Testis (tissue), 3 donors: Measurements from ENCODE around the gene MEIKIN. TPM values are rescaled to one million over a fixed set of nuclear protein-coding genes. Genes with fewer than 3 reads are reported as not detected.
"Not testable (repeated sequence)": the region's sequence is repeated elsewhere in the genome, so short reads cannot be mapped to it uniquely, and the experiment has no call there.

ENCODE experiments used
- DNase-seq: peaks from one replicate; pipeline ENCODE4 v3.0.0-alpha.2; 2019
- H3K27ac ChIP-seq, 2 donors: fragments of 200-600 bp; sonication (generic); one replicate each; pipeline ENCODE4 v1.5.1; 2019
- H3K27me3 ChIP-seq: fragments of 200-600 bp; sonication (generic); one replicate; pipeline ENCODE4 v1.5.1; 2019
- H3K36me3 ChIP-seq: fragments of 200-600 bp; sonication (generic); one replicate; pipeline ENCODE4 v1.5.1; 2017; ENCODE audit warnings: low read depth; ENCODE audit errors: missing control alignments
- H3K4me1 ChIP-seq: fragments of 200-600 bp; sonication (generic); one replicate; pipeline ENCODE4 v1.5.1; 2019
- H3K4me3 ChIP-seq, 2 donors: fragments of 200-600 bp; sonication (generic); one replicate each; pipeline ENCODE4 v1.5.1; 2017 to 2019
- H3K9me3 ChIP-seq: fragments of 200-600 bp; sonication (generic); one replicate; pipeline ENCODE4 v1.5.1; 2017
- POLR2A ChIP-seq: fragments of 450-650 bp; IDR thresholded peaks from one replicate; pipeline ENCODE4 v1.6.1; 2017; ENCODE audit warnings: antibody characterized with exemption, mild to moderate bottlenecking, moderate library complexity
- WGBS, 2 donors: methylation state at CpG; one replicate each; pipeline ENCODE4 v1.1.5; 2018; 5-methylcytosine and 5-hydroxymethylcytosine counted together
- intact Hi-C: fragments of 100-400 bp; cut with DNase I; formaldehyde crosslinking; loops from one replicate; pipeline ENCODE4 v1.15.1; 2023; ENCODE audit warnings: low total_unique reads
- polyA plus RNA-seq: library from polyadenylated mRNA; stranded (reverse); fragments of 350-450 nt; fragmentation: Illumina TruSeq; extraction: RNeasy Lipid Tissue Mini Kit (QIAGEN cat#74804); gene quantifications from one replicate; pipeline ENCODE4 v1.2.3, GENCODE V29; 2014; ENCODE audit warnings: low read depth, low replicate concordance; ENCODE audit not compliant: insufficient read depth
- total RNA-seq, 2 donors: library from RNA; depleted of rRNA; stranded (reverse); fragments of >200 nt; gene quantifications; one replicate each; pipeline ENCODE4 v1.2.3, GENCODE V29; 2016
- TF ChIP-seq, protein P1 (sequence below), 3 experiments: fragments of 450-650 bp in 2 of 3; fragments of 200-600 bp in 1 of 3; sonication (generic) in 1 of 3; IDR thresholded peaks; one replicate each; pipeline ENCODE4 v1.5.1; 2016 to 2019; ENCODE audit warnings: antibody characterized with exemption in 3 of 3, mild to moderate bottlenecking in 2 of 3, moderate library complexity in 1 of 3

The MEIKIN gene
- total and polyA plus RNA-seq, 3 donors from 2014 or later = 13.6 to 27.0 (median 15.1) TPM

DNA sequence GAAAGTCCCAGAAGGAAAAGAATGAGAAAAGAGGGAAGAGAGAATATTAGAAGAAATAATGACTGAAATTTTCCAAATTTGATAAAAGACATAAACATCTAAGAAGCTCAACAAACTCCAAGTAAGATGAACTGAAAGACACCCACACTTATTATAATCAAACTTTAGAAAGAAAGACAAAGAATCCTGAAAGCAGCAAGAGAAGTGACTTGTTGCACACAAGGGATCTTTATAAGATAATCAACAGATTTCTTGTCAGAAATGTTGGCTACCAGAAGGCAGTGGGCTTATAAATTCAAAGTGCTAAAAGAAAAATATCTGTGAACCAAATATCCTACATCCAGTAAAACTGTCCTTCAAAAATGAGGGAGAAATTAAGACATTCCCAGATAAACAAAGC lies 99.6 kb downstream of the MEIKIN start:
- H3K36me3 ChIP-seq = no peaks in the 10 kb centered on the region
- no peak overlapping the region for H3K4me3 ChIP-seq
- no peak for TF ChIP-seq POLR2A
- TF ChIP-seq, protein P1, sequence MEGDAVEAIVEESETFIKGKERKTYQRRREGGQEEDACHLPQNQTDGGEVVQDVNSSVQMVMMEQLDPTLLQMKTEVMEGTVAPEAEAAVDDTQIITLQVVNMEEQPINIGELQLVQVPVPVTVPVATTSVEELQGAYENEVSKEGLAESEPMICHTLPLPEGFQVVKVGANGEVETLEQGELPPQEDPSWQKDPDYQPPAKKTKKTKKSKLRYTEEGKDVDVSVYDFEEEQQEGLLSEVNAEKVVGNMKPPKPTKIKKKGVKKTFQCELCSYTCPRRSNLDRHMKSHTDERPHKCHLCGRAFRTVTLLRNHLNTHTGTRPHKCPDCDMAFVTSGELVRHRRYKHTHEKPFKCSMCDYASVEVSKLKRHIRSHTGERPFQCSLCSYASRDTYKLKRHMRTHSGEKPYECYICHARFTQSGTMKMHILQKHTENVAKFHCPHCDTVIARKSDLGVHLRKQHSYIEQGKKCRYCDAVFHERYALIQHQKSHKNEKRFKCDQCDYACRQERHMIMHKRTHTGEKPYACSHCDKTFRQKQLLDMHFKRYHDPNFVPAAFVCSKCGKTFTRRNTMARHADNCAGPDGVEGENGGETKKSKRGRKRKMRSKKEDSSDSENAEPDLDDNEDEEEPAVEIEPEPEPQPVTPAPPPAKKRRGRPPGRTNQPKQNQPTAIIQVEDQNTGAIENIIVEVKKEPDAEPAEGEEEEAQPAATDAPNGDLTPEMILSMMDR (IDR thresholded peaks at IDR 0.05) = no peak
- no peak overlapping the region for H3K27ac ChIP-seq
- no peak for DNase-seq
- no peaks in the 10 kb centered on the region for H3K9me3 ChIP-seq
- H3K27me3 ChIP-seq = no peaks in the 10 kb centered on the region
- H3K4me1 ChIP-seq = no peaks in the 10 kb centered on the region
- intact Hi-C loops = no loop called here

GRCh38 chr5:131842971-131843370 lies 102.5 kb downstream of the MEIKIN start:
- H3K36me3 ChIP-seq, H3K9me3 ChIP-seq, H3K27me3 ChIP-seq, H3K4me3 ChIP-seq, H3K4me1 ChIP-seq, H3K27ac ChIP-seq, DNase-seq, intact Hi-C loops: not testable (repeated sequence)
- 76 to 100% methylated on average over 1 of the region's 1 CpG for WGBS, 2 donors

DNA sequence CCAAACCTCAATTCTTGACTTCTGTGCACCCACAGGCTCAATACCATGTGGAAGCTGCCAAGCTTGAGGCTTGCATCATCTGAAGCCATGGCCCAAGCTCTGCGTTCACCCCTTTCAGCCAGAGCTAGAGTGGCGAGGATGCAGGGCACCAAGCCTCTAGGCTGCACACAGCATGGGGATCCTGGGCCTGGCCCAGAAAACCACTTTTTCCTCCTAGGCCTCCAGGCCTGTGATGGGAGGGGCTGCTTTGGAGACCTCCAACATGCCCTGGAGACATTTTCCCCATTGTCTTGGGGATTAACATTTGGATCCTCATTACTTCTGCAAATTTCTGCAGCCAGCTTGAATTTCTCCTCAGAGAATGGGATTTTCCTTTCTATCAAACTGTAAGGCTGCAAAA lies 112.8 kb downstream of the MEIKIN start:
- DNase-seq, H3K4me3 ChIP-seq, H3K27ac ChIP-seq, intact Hi-C loops, H3K4me1 ChIP-seq, H3K36me3 ChIP-seq, H3K9me3 ChIP-seq, H3K27me3 ChIP-seq: not testable (repeated sequence)
- WGBS, 2 donors = 71 to 100% methylated on average over 2 of the region's 2 CpGs

DNA sequence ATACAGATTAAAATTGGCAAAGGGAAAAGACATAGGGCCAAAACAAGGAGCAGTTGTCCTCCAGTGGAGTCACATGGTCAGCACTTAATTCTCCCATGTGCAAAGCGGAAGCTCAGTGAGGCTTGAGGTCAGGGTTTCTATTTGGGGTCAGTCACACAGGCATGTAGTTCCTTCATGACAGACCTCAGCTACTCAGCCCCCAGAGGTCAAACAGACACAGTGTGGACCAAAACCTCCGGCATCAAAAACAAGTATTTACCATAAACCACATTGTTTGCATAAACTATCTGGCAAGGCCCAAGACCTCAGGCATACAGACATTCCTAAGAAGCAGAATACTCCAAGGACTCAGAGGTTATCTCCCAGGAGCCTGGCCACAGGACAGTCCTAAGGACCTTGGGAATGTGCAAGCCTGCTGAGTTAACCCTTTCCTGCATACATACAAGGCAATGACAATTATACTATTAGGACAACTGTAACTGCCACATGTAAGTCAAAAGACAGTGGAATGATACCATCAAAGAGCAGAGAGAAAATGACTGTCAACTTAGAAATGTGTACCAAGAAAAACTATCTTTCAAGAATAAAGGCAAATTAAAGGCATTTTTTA lies 120.0 kb downstream of the MEIKIN start:
- Histone ChIP-seq H3K4me1 (no peaks in the 10 kb centered on the region), H3K9me3 (no peaks in the 10 kb centered on the region), H3K36me3 (no peaks in the 10 kb centered on the region), H3K27ac (no peak overlapping the region), H3K4me3 (no peak overlapping the region), H3K27me3 (no peaks in the 10 kb centered on the region)
- TF ChIP-seq POLR2A = no peak
- TF ChIP-seq, protein P1 (IDR thresholded peaks at IDR 0.05) = no peak
- DNase-seq = no peak
- intact Hi-C loops = no loop called here
- 56 to 72% methylated on average over 2 of the region's 2 CpGs for WGBS, 2 donors

DNA sequence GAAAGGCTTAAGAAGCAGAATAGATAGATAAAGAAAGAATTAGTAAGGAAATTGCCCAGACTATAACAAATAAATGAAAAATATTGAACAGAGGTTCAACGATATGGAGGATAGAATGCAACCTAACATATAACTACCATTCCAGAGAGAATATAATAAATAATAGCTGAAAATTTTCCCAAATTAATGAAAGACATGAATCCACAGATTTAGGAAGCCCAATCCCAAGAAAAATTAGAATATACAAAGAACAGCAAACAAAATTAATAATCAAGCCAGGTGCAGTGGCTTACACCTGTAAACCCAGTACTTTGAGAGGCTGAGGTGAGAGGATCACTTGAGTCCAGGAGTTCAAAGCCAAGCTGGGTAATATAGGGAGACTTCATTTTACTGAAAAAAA lies 120.8 kb downstream of the MEIKIN start:
- H3K27ac ChIP-seq = no peak overlapping the region
- TF ChIP-seq, protein P1 (IDR thresholded peaks at IDR 0.05) = no peak
- TF ChIP-seq POLR2A = no peak
- H3K4me3 ChIP-seq = no peak overlapping the region
- intact Hi-C loops = no loop called here
- H3K36me3 ChIP-seq = no peaks in the 10 kb centered on the region
- 89 to 98% methylated on average over 1 of the region's 1 CpG for WGBS, 2 donors
- DNase-seq = no peak
- H3K4me1 ChIP-seq = no peaks in the 10 kb centered on the region
- H3K9me3 ChIP-seq = no peaks in the 10 kb centered on the region
- no peaks in the 10 kb centered on the region for H3K27me3 ChIP-seq

GRCh38 chr5:131821221-131821620 lies 124.2 kb downstream of the MEIKIN start:
- TF ChIP-seq, protein P1 (IDR thresholded peaks at IDR 0.05) = no peak
- TF ChIP-seq POLR2A = no peak
- no peaks in the 10 kb centered on the region for H3K4me1 ChIP-seq
- no peak overlapping the region for H3K4me3 ChIP-seq
- no peak for DNase-seq
- no peaks in the 10 kb centered on the region for H3K36me3 ChIP-seq
- intact Hi-C loops = no loop called here
- no peak overlapping the region for H3K27ac ChIP-seq
- H3K9me3 ChIP-seq = no peaks in the 10 kb centered on the region
- 89 to 90% methylated on average over 1 of the region's 1 CpG for WGBS, 2 donors
- no peaks in the 10 kb centered on the region for H3K27me3 ChIP-seq
